HG03135 (cell line): ENCODE measurements around the gene FAM114A2.
"Not testable (repeated sequence)": the region's sequence is repeated elsewhere in the genome, so short reads cannot be mapped to it uniquely, and the experiment has no call there.

Experiments
- ATAC-seq: cut with Tn5 transposase; IDR thresholded peaks from one replicate; pipeline ENCODE4 v1.9.1; 2021; ENCODE audit warnings: mild to moderate bottlenecking, moderate library complexity; ENCODE audit not compliant: unreplicated experiment

The FAM114A2 gene

DNA sequence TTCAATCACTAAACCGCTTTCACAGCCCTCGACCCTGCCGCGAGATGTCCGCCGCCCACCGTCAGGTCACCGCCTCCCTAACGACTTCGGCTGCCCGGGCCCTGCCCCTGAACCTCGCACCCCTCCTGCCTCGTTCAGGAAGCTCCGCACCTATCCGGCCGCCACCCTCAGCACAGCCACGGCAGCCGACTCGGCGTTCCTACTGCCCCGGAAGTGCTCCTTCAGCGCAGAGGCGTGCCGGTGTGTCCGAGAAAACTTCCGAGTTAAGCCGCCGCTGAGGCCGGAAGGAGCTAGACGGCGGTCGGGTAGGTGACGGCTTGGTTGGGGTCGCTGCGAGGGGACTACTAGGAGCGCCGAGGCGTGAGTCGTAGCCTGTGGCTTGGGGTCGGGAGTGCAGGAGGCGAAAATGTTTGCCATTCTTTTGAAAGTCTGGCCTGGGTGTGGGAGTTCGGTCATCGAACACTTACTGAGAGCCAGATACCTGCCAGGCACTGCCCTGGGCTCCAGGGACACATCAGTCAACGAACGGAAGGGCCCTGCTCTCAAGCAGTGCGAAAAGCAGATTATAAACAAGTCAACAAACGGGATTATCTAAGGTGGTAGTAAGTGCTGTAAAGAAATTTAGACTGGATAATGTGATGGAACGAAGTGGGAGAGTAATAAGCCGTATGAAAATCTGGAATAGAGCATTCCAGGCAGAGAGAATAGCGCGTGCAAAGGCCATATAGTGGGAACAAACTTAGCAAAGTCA, at the start of gene FAM114A2, which contains the start of gene MFAP3:
TSS of gene FAM114A2 (minus strand) at position 204 of the 751 bp plus-strand sequence. CDS start 3,957 bp downstream, outside the sequence.
TSS of gene MFAP3 (plus strand) at position 261 of the 751 bp plus-strand sequence. CDS start 10,756 bp downstream, outside the sequence.
- ATAC-seq = peak; percentile 98

DNA sequence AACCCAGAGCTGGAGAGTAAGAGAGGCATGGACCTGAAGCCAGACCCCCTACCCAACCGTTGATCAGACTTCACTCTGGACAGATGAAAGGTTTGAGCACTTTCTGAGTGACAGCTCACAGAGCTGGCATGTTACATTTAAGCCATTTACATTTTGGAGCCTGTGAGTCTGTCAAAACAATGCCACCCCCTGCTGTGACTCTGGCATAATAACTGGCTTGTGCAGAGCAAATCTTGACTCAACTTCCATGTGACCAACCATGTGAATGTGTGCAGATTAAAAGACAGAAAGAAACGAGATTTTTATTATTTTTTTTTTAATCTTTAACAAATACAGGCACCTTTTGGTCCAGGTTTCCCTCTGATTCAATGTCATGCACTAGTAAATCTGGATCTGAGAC, 48.5 kb upstream of the FAM114A2 start:
- ATAC-seq = no peak

DNA sequence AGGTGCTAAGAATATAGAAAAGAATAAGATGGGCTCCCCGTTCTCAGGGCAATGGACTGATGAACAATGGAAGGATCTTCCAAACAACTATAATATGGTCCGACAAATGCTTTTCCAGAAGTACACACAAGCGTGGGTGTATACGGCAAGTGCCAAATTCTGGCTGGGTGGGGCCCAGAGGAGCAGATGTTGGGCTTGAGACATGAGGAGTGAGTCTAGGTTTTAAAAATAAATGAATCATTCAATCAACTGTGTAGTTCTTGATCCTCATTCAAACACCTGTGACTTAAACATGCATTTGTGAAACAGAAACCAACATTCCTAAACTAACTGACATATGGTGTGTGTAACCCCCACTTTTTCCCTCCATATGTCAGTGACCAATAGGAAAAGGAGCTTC, 47.9 kb upstream of the FAM114A2 start:
- ATAC-seq = no peak

DNA sequence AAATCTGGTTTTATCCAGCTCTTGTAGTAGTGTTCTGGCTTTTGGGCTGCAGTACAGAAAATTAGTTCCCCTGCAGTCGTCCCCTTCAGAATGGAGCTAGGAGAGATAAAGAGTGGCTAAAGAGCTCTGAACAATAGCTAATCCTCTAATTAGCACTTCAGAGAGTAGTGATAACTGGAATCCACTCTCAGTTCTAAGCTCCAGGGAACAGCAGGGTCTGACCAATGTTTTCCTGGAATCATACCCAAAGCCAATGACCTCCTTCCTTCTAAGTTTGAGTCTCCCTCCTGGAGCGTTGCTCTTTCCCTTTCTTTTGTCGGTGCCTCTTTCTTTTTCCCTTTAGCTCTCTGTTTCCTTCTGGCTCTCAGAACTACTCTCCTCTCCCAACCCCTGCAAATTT, 47.4 kb upstream of the FAM114A2 start:
- no peak for ATAC-seq

DNA sequence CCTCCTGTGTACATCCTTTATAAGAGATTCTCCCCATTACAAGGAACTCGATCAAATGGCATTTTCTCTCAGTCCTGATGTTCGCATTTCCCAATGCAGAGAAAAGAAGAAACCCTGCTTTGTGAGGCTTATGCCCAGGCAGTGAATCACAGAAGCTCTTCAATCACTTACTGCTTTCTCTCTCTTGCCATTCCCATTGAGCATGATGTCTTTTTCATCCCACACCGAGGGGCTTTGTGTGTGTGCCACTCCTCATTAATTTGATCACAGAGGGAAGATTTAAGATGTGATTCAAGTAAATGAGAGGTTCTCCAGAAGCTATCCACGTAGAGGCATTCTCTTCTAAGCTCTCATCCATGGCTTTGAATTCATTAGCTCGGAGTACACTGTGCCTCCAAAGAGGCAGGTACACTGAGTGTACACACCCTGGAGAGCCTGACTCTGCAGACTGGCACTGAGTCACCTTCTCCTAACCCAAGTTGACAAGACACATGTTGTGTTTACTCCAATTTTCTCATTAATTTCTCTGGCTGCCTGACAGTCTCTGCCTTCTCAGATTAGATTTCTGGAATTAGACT, 45.4 kb upstream of the FAM114A2 start:
- no peak for ATAC-seq

DNA sequence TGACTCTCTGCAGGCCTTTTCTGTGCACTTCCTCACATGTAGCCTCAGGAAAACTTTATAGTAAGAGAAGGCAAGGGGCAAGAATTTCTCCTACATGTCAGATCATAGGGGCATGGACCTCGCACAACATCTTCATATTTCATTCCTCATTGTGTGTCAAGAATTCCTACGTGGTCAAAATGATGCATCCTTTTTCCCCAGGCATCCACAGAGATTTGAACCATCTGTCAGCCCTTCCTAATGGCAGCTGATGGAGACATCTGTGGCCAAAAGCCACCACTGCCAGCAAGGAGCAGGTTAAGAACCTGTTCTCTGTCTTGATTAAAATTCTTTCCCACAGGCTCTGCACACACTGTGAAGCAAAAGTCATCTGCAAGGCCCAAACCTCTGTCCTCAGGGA, 42.5 kb upstream of the FAM114A2 start:
- no peak for ATAC-seq

DNA sequence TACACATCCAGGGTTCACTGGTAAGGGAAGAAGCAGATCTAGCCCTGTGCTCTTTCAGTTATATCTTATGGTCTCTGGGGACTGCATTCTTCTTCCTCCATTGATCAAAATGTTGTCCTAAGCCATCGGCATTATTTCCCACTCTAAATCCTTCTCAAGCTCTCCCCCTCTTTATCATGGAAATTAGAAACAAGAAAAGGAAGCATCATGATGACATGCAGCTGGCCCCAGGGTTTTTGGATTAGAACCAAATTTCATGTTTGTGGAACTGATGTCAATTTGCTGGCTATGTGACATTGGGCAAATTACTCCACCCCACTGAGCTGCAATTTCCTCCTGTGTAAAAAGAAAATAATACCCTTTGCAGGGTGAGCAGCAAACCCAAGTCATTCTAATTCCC, 39.6 kb upstream of the FAM114A2 start:
- no peak for ATAC-seq

DNA sequence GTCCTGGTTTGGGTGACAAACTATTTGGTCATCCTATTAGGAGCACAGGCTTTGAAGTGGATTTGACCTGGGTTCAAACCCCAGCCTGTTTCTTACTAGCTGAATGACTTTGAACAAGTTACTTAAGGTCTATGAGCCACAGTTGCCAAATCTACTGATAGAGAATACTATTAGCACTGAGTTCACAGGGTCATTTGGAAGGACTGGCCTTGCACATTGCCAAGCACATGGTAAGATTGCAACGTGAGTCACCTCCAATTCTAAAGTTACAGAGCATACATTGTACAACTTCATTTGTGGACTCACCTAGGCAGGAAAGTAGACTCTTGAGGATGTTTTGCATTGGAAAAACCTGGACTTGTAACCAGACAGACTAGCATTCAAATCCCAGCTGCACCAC, 39.0 kb upstream of the FAM114A2 start:
- no peak for ATAC-seq

DNA sequence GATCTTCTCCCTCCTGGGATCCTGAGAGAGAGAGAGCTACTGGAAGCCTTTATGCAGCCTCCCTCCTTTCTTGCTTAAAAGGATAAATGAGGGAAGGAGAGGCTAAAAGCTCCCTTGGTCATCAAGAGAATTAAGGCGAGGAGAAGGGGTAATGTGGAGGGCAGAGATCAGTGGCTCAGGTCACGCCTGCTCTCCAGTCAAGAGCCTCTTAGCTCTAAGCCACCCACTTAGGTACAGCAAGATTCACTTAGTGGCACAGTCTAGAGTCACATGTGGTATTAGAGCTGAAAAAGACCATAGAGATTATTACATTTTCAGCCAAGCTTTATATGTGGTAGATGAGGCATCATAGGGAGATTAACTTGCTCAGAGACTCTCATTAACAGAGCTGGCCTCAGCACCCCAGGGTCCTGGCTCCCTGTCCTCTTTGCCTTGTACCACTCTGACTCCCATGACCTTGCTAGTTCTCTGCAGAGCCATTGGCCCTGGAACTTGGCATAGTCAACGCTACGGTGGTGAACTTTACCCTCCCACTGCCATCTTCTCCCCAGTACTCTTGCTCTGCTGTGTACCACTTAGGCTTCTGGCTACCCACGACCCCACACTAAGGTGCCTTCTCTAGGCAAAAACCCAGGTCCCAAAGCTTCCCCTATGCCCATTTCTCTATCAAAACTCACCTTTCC, 37.7 kb upstream of the FAM114A2 start:
- no peak for ATAC-seq

DNA sequence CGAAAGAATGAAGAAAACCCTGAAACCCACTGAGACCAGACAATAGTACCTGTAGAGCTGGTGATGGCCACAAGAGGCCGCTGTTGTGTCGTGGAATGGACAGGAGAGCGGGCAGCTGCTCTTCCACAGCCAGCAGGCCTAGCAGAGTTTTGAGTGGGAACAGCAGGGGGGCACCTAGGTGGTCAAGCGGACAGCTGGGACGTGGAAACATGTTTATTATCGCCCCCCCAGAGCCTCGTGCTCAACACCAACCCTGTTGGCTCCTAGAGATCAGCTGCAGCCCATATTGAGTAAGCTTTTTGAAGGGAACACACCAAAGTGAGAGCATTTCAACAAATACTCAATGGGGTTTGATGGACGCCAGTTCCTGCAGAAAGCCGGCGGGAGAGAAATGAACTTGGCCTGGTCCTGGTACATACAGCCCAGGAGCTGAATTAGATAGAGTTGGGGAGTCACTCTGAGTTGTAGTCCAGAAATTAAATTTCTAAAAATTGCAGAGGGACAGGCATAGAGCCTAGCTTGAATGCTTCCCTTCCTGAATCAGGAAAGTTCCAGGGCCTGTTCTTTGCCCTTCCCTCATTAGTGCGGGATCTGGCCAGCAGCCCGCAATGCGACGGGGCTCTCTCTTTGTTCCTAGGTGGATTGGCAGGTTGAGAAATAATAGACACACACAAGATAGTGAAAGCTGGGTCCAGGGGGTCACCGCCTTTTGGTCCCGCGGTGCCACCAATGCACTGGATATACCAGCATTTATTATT, 33.9 kb upstream of the FAM114A2 start:
- ATAC-seq = peak; percentile 95

DNA sequence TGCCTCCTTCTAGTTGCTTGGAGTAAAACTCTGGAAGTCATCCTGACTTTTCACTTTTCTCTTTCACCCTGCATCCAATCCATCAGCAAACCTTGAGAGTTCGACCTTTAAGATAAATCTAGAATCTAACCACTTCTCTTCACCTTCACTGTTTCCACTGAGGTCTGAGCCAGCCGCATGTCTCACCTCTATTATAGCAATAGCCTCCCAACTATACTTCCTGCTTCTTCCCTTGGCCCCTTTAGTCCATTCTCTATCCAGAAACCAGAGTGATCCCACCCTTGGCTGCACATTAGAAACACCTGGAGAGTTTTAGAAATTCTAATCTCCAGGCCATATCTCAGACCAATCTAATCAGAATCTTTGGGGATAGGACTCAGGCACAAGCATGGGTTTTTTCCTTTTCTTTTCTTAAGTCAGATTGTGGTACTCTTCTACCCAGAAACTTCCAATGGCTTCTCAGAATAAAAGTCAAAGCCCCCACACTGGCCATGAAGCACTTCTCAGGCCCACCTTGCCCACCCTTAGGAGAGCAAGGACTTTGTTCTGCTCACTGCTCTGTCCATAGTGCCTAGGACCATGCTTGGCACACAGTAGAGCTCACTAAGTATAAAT, 33.2 kb upstream of the FAM114A2 start:
- no peak for ATAC-seq

DNA sequence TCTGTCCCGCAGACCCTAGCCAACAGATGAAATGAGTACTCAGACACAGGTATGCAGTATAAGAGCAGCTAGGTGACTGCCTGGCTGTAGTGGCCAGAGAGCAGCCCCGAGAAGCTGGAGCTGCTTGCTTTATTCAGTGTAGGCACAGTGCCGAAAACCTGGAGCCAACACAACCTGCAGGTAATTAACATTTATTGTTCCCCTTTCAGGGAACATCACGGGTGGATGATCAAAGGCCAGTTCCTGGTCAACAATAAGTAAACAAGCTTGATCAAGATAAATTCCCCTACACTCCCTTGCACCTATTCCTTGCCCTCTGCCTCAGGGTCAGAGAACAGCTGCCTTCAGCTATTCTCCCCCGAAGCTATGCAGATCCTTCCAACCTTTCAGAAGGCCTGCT, 31.1 kb upstream of the FAM114A2 start:
- not testable (repeated sequence) for ATAC-seq

DNA sequence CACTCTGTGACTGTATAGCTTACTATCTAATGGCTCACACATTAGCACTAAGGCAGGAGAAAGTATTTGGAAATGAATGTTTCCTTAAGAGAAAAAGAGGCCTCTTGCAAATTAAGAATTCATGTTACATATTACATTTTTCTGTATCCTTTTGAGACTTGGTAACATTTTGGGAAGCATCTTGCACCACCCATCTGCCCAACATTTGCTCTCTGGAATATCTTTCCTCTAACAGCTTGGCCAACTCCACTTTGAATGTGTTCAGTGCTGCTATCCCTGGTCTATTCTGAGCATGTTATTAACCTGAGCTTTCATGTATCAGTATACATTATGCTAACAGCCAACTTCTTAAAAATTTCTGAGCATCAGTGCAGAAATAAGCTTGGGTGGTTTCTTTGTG, 27.3 kb upstream of the FAM114A2 start:
- ATAC-seq = no peak

DNA sequence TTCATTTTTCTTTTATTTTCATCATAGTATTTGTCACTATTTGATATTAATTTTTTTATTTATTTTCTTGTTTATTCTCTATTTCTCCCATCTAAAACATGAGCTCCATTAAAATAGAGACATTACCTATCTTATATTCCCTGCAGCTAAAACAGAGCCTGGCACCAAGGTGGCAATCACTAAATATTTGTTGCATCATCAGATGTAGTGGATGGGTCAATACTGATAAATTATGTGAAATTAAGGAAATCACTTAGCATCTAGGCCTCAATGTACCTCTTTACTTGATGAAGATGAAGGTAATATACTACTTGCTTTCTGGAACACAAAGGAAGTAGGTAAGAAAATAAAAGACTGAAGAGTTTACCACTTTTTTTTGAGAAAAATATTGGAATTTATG, 24.7 kb upstream of the FAM114A2 start:
- no peak for ATAC-seq

DNA sequence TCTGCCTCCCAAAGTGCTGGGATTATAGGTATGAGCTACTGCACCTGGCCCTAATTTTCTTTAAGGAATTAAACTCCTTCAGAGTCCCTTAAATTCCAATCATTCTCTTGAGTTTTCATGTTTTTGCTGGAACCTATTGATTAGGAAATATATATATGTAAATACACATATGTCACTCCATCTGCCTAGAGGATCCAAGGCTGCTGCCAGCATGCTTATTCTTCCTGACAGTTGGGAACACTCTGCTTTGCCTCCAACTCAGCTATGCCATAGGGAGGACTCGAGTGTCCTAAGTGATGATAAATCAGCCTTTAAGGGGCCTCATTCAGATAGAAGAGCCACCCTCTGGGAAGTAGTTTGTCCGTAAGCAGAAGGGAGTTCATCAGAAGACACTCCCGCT, 21.9 kb upstream of the FAM114A2 start:
- no peak for ATAC-seq

DNA sequence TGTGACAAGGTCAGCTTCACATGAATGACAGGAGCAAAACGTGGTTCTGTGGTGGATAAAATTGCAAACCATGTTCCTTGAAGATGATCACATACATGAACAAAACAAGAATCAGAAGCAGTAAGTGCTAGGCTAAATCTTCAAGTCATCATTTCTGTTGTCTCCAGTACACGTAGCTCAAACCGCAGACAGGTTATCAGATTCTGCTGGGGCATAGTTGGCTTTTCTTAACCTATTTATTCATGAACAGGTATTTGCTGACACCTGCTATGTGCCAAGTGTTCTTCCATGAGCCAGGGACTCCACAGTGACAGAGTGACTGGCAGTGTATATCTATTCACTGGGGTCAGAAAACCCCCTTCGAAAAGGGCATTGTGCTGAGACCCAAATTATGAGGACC, 20.9 kb upstream of the FAM114A2 start:
- ATAC-seq = no peak

DNA sequence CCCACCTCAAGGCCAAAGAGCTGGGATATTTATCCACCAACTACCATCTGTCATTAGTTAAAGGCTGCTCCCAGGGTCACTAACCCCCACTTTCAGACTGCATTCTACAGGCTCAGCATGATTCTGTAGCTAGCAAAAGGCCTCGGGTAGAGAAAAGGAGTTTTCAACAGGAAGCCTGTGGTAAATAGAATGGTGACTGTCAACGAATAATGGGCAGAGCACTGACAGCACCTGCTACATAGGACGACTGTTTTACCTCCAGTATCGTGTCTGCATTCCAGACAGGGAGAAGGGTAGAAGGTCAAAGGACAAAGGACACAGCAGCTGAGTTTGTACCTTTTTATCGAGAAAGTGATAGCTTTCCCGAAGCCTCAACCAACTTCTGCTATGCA, 20.3 kb upstream of the FAM114A2 start:
- no peak for ATAC-seq

DNA sequence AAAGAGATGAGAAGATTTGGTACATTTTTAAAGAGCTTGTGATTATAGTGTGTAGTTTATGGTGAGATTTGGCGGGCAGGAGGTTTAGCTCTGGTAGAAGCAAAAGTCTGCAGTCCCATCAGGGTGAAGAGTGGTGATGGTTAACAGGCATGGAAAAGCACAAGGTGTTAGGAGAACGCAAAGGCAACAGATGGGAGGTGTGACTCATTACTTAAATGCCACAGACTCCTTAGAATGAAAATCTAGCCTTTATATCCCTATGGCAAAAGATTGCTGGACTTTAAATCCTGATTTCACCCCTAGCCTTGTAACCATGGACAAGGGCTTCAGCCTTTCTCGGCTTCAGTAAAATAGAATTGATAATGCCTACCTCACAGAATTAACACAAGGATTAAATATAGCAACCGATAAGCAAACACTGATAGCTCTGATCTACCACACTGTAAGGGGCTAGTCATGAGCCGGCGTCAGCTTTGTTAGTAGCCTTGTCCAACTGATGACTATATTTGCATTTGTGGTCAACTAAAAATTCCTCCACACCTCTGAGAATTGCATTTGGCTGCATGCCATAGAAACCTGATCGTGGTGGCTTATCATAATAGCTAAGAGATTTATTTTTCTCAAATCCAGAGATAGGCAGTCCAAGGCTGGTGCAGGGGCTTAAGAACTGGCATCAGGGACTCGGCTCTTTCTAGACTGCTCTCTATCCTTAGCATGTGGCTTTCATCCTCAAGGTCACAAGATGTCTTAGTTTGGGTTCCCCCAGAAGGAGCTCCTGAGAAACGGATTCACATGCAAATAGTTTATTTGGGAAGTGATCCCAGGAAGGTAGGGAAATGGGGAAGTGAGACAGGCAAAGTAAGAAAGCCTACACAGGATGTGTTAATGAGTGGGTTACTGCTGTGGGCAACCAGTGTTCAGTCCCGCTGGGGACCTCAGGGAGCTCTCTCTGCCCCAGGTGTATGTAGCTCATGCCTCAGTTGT, 19.6 kb upstream of the FAM114A2 start:
- peak; percentile 50 for ATAC-seq

DNA sequence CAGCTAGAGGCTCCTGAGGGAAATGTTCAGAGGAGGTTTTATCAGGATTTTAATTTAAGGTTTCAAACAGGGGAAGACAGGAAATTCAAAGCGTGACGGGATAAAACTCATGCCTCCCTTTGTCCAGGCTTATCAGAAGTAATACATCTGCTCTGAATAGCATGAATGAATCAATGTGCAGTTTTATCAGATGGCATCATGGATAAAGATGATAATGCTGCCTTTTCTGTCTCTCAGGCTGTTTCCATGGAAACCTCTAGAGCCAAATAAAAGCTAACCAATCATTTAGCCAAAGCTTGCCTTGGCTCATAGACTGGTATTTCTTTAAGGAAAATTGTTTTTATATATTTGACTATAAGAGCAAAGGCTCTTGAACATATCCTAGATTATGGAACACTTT, 16.5 kb upstream of the FAM114A2 start:
- no peak for ATAC-seq

DNA sequence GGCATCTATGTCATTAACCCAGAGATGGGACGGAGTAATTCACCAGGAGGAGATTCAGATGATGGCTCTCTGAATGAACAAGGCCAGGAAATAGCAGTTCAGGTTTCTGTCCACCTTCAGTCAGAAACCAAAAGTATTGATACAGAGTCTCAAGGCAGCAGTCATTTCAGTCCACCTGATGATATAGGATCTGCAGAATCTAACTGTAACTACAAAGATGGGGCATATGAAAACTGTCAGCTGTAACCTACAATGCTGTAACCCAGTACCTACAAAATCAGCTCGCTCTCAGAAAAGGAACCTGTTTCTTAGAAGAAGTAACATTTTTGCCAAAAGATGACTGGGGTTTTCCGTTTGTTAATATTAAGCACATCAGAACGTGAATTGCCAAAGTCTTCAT, 14.8 kb upstream of the FAM114A2 start:
- no peak for ATAC-seq
